CD4-positive, alpha-beta T cell treated with Interferon gamma for 1 hour (primary cell): ENCODE data around the gene CDC42SE2.

Source experiments
- DNase-seq: peaks from one replicate; pipeline ENCODE4 v3.0.0-alpha.2; 2020

Gene CDC42SE2

GRCh38 chr5:131263648-131264450 is at the start of gene CDC42SE2:
CDC42SE2 (plus strand) TSS chr5:131264053; CDS start chr5:131359494, 95,441 bp downstream.
- peak; percentile 89 for DNase-seq

GRCh38 chr5:131214609-131215227 is 49.1 kb upstream of the CDC42SE2 start:
- no peak for DNase-seq

DNA sequence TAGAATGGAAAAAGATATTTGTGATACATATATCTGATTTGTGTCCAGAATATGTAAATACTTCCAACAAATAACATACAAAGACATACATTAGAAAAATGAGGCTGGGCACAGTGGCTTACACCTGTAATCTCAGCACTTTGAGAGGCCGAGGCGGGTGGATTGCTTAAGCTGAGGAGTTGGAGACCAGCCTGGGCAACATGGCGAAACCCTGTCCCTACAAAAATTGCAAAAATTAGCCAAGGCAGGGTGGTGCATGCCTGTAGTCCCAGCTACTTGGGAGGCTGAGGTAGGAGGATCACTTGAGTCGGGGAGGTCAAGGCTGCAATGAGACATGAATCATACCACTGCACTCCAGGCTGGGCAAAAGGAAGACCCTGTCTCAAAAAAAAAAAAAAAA is 46.1 kb upstream of the CDC42SE2 start:
- no peak for DNase-seq

GRCh38 chr5:131218392-131218791 is 45.5 kb upstream of the CDC42SE2 start:
- no peak for DNase-seq

DNA sequence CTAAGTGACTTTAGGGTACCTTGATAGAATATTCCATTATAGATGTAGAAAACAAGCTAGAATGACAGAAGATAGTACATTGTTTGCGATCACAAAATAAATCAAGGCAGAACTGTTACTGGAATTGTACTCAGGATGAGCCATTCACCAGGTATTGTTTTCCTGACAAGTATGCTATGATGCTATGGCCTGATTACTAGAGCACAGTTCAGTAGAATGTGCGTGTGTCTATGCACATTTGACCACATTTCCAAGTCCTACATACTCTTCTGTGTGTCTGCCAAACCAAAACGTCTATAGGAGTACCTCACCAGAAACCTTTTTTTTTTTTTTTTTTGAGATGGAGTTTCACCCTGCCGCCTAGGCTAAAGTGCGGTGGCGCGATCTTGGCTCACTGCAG is 43.3 kb upstream of the CDC42SE2 start:
- DNase-seq, result no peak

DNA sequence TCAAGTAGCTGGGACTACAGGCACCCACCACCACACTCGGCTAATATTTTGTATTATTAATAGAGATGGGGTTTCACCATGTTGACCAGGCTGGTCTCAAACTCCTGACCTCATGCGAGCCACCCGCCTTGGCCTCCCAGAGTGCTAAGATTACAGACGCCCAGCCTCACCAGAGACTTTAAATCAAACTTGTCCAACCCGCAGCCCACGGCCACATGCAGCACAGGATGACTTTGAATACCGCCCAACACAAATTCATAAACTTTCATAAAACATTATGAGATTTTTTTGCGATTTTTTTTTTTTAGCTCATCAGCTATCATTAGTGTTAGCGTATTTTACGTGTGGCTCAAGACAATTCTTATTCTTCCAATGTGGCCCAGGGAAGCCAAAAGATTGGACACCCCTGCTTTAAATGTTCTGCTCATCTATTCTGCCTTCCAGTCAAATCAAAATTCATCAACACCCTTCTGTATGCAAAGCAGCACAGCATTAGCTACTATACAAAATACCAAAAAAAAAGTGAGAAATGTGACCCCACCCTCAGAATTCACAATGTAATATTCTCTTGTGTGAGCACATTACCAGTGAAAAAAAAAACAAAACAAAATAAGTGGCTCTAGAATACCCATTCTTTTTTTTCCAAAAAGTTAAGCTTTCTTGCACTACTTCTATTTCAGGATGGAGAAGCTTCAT is 42.7 kb upstream of the CDC42SE2 start:
- no peak for DNase-seq

DNA sequence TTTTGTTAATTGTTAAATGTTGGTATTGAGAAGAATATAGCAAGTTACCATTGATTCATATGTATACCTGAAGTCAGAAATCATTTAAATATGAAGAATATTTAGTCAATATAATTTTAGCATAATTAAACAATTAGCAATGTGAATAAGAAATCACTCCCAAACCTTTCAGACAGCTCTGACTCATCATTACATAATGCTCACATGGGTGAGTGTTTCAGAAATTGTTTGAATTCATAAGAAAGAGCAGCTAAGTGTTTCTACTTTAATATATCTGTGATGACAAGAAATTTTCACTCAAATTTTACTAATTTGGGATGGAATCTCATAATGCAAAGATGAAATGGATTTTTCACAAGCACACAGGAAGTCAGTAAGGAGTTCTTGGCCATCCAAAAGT is 42.0 kb upstream of the CDC42SE2 start:
- no peak for DNase-seq

DNA sequence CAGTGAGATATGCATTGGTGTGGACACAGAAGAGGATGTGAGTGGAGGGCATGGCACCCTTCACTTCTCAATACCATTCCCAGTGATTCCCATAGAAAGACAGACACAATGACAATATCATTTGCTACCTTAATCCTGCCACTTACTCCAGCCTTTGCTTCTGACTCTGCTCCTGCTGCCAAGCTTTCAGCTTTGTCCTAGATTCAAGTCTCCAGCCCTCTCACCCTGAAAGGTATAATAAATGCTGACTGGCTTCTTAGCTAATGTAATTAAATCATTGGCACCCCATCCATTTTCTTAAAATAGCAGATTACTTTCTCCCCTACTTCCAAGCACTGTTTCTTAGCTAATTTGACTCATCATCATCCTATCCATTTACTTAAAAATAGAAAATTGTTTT is 41.1 kb upstream of the CDC42SE2 start:
- DNase-seq, result no peak

DNA sequence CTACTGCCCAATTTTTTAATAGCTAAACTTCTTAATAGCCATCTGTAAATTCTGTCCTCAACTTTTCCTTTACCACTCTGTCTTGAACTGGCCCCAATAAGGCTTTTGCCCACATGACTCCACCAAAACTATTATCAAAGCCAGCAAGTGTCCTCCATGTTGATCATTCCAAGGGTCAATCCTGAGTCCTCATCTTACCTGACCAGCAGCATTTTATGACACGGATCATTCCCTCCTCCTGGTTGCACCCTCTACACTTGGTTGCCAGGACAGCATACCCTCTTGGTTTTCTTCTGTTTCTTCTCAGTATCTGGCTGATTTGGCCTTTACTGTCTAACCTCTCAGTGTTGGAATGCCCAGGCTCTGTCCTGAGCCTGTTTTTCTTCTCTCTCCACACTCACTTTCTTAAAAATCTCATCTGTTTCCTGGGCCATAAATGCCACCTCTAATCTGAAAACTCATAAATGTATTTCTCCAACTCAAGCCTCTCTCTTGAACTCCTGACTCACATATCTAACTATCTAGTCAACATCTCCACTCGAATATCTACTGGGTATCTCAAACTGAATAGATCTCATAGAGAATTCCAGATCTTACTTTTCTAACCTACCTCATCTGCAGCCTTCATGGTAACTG is 40.0 kb upstream of the CDC42SE2 start:
- DNase-seq, result no peak

GRCh38 chr5:131224387-131225201 is 39.3 kb upstream of the CDC42SE2 start:
- DNase-seq, result peak; percentile 41

GRCh38 chr5:131225282-131225974 is 38.4 kb upstream of the CDC42SE2 start:
- DNase-seq, result no peak

DNA sequence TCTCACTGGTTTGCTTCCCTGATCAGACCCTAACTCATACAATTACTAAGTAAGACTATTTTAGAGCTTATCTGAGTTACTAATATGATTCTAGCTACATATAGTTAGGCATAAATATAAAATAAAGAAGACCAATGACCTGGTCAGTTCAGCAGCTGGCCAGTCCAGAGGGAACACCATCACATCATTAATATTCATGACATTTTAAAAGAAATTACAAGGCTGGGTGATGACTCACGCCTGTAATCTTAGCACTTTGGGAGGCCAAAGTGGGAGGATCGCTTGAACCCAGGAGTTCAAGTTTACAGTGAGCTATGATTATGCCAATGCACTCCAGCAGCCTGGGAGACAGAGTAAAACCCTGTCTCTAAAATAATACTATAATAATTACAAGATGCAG is 37.0 kb upstream of the CDC42SE2 start:
- no peak for DNase-seq

GRCh38 chr5:131228646-131229045 is 35.2 kb upstream of the CDC42SE2 start:
- DNase-seq, result no peak

DNA sequence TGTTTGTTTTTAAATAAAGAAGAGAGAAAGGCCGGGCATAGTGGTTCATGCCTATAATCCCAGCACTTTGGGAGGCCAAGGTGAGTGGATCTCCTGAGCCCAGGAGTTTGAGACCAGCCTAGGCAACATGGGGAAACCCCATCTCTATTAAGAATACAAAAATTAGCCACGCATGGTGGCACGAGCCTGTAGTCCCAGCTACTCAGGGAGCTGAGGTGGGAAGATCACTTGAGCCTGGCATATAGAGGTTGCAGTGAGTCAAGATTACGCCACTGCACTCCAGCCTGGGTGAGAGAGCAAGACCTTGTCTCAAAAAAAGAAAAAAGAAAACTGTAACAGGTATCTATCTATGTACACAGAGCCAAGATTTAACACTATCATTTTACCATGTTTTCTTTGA is 34.2 kb upstream of the CDC42SE2 start:
- no peak for DNase-seq

DNA sequence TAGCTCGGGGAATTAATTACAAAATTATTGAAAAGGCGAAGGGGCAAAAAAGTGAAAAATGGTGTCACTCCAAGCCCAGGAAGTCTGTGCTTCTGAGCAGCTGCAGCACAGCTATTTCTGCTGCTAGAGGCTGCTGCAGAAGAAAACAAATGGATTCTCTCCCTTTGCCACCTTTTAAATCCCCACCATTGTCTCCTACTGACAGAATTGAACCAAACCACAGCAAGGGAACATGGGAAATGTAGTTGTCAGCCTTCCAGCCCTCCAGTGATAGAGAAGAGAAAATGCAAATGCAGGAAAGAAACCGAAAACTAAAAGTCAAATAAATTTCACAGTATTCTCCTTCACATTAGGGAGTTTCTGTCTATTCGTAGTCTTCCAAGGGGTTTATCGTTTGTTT is 33.4 kb upstream of the CDC42SE2 start:
- no peak for DNase-seq

DNA sequence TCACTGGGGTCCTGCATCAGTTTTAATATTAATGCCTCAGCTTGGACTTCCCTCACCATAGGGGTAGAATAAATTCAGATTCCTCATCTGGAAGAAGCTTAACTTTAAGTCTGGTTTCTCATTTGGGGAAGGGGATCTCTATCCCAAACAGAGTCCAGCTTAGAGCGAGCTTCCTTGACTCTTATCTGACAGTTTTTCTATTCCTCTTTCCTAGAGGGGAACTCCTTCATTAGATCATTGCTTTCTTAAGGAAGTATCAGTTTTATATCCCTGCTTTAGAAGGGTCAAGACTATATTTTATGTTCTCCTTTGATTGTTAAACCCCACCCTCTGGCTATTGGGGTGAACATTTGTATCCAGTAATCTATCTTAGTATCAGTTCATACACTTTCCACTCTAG is 24.2 kb upstream of the CDC42SE2 start:
- no peak for DNase-seq

DNA sequence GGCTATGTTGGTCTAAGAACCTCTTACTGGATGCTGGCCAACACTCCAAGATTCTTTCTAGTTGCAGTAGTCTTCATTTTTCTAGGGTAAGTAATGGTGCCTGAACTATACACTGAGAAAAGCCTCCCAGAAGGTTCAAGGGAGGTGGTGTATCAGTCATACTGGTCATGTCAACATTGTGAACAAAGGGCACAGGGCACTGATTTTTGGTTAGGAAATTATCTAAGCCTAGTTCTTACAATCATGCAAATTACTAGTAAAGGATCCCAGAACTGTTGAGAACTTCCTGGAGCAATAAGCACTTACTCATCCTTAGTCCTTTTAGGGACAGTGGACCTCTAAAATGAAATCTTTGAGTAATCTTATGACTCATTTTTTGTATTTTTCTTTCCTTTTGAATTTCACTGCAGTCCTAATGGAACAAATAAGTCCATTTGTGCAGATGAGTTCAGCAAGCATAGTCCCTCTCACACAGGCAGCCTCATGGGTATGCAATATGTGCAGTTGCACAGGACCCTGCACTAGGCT is 21.1 kb upstream of the CDC42SE2 start:
- no peak for DNase-seq

GRCh38 chr5:131245312-131245711 is 18.5 kb upstream of the CDC42SE2 start:
- DNase-seq, result no peak

DNA sequence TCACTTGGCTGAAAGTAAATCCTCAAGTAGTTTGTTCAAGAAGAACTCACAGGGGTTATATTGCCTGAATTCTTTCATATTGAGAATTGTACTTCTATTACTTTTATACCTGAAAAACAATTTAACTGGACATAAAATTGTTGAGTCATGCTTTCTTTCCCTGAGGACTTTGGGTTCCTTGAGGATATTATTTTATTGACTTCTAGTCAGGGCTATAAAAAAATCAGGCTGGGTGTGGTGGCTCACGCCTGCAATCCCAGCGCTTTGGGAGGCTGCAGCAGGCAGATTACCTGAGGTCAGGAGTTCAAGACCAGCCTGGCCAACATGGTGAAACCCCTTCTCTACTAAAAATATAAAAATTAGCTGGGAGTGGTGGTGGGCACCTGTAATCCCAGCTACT is 17.9 kb upstream of the CDC42SE2 start:
- DNase-seq, result no peak

DNA sequence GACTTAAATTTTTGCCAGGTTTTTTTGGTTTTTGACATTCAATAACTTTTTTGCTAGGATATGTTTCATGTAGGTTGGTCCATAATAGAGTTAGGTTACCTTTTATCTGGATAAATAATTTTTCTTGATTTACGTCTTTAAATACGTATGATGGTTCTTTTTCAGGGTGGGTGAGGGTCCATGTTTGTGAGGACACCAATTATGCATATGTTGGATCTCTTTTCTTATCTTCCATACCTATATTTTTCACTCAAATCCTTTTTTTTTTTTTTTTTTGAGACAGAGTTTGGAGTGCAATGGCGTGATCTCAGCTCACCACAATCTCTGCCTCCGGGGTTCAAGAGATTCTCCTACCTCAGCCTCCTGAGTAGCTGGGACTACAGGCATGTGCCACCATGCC is 17.3 kb upstream of the CDC42SE2 start:
- DNase-seq, result no peak

DNA sequence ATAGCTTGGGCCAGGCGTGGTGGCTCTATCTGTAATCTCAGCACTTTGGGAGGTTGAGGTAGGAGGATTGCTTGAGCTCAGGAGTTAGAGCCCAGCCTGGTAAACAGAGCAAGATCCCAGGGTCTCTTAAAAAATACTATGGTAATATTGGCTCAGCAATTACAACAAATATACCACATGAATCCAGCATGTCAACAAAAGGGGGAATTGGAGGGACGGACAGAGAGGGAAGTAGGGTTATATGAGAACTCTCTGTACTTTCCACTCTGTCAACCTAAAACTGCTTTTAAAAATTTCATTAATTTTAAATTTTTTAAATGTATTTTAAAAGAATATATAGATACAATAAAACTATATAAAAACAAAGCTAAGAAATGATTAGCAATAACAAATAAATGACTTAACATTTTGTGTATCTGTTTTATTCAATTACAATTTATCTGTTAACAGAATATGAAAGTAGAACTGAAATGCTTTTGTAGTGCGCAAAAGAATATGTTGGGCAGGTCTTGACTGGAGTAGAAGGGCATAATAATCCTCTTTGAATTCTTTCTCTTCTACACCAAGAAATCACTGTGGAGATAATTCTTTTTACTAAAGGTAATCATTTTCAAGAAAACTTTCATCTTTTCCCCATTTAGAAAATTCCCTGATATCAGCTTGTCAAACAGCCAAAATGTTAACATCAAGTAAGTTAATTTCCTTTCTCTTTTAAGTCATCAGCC is 12.9 kb upstream of the CDC42SE2 start:
- DNase-seq, result no peak
